ENCODE data around the gene TTC9B.
"Not testable (repeated sequence)": the region's sequence is repeated elsewhere in the genome, so short reads cannot be mapped to it uniquely, and the experiment has no call there.

Gene TTC9B

GRCh38 chr19:40213251-40213829 is 4.8 kb downstream of the TTC9B start:
- DNase-seq = no peak

GRCh38 chr19:40210889-40211288 is 7.3 kb downstream of the TTC9B start:
- no peak for DNase-seq

GRCh38 chr19:40208602-40209001 is 9.6 kb downstream of the TTC9B start:
- DNase-seq = no peak

- no peak for DNase-seq
Measured at GRCh38 chr19:40205760-40206159, 12.4 kb downstream of the TTC9B start.

- DNase-seq = no peak
Measured at GRCh38 chr19:40204381-40204780, 13.8 kb downstream of the TTC9B start.

GRCh38 chr19:40200341-40201099 is 17.7 kb downstream of the TTC9B start:
- DNase-seq = no peak

- DNase-seq = no peak
Measured at GRCh38 chr19:40198272-40198990, 19.8 kb downstream of the TTC9B start.

GRCh38 chr19:40193587-40193849 is 24.7 kb downstream of the TTC9B start:
- DNase-seq = no peak

- DNase-seq = no peak
Measured at GRCh38 chr19:40192758-40193586, 25.2 kb downstream of the TTC9B start.

GRCh38 chr19:40191836-40192646 is 26.1 kb downstream of the TTC9B start:
- peak; percentile 1 to 4 for DNase-seq

GRCh38 chr19:40190891-40191835 is 27.0 kb downstream of the TTC9B start, which contains the start of gene MAP3K10:
TSS of gene MAP3K10 (plus strand) at chr19:40191426. CDS start at chr19:40192032, 606 bp downstream.
- DNase-seq = peak; percentile 52 to 53

- no peak for DNase-seq
Measured at GRCh38 chr19:40184273-40184672, 33.9 kb downstream of the TTC9B start.

GRCh38 chr19:40178756-40179155 is 39.4 kb downstream of the TTC9B start:
- no peak for DNase-seq

GRCh38 chr19:40177286-40178070 is 40.7 kb downstream of the TTC9B start:
- no peak for DNase-seq

GRCh38 chr19:40175820-40176219 is 42.4 kb downstream of the TTC9B start:
- DNase-seq = no peak

GRCh38 chr19:40174092-40174491 is 44.1 kb downstream of the TTC9B start:
- no peak for DNase-seq

- not testable (repeated sequence) for DNase-seq
Measured at GRCh38 chr19:40171293-40171692, 46.9 kb downstream of the TTC9B start.

- not testable (repeated sequence) for DNase-seq
Measured at GRCh38 chr19:40170303-40170989, 47.7 kb downstream of the TTC9B start.

- not testable (repeated sequence) for DNase-seq
Measured at GRCh38 chr19:40169482-40170302, 48.5 kb downstream of the TTC9B start.

Measured in Kasumi-1 (cell line).